ENCODE results near the gene NOP14.

The NOP14 gene

GRCh38 chr4:2893772-2894171, 69.4 kb downstream of the NOP14 start:
- H3K9ac ChIP-seq (ENCODE audit: low read length), result no peak overlapping the region
- H3K4me2 ChIP-seq (ENCODE audit: low read length), result no peak overlapping the region
- peaks cover 6% of the 10 kb centered on the region for H3K79me1 ChIP-seq (ENCODE audit: low read length)
- H4K5ac ChIP-seq (ENCODE audit: low read length), result no peak overlapping the region
- no peak overlapping the region for H2BK15ac ChIP-seq (replicated peaks; ENCODE audit: low read depth)
- no CpG with 5 or more reads among the region's 5 CpGs for WGBS (ENCODE audit: extremely low coverage, insufficient coverage, low lambda C conversion rate)
- no peak overlapping the region for H3K18ac ChIP-seq (ENCODE audit: low read length)
- peaks cover 4% of the 10 kb centered on the region for H3K79me2 ChIP-seq (ENCODE audit: control insufficient read depth, insufficient read depth, low read length)
- no peak overlapping the region for H3K27ac ChIP-seq (ENCODE audit: low read depth, low read length)
- no peak overlapping the region for H3K56ac ChIP-seq (ENCODE audit: low read length)
- no peak overlapping the region for H3K23ac ChIP-seq (ENCODE audit: low read length)
- no peak for DNase-seq
- H2BK5ac ChIP-seq (ENCODE audit: low read length), result no peak overlapping the region
- H3K27me3 ChIP-seq (ENCODE audit: insufficient read depth, low read length, poor library complexity), result no peaks in the 10 kb centered on the region
- no peak overlapping the region for H2AK5ac ChIP-seq (ENCODE audit: low read length)
- H4K8ac ChIP-seq (ENCODE audit: low read depth, low read length), result no peak overlapping the region
- peaks cover 12% of the 10 kb centered on the region for H3K36me3 ChIP-seq (ENCODE audit: control insufficient read depth, insufficient read depth, low read length)
- H3K4me3 ChIP-seq (ENCODE audit: low read length), result no peak overlapping the region
- H2BK120ac ChIP-seq (ENCODE audit: low read depth, low read length), result no peak overlapping the region
- H3K4ac ChIP-seq (ENCODE audit: low read depth, low read length), result no peak overlapping the region
- H3K4me1 ChIP-seq (ENCODE audit: control insufficient read depth, low read depth, low read length), result no peaks in the 10 kb centered on the region

DNA sequence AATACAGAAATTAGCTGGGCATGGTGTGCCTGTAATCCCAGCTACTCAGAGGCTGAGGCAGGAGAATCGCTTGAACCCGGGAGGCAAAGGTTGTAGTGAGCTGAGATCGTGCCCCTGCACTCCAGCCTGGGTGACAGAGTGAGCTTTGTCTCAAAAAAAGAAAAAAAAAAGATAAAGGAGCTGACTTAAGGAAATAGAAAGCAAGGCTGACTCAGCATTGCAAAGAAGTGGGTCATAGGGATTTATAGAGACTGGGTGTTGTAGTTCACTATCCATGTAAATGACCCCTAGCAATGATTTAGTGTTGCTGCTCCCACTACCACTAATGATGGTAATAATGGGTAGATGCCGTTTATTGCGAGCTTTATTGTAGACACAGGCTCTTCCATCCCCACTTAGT, 71.9 kb downstream of the NOP14 start:
- Histone ChIP-seq H3K79me2 (ENCODE audit: control insufficient read depth, insufficient read depth, low read length) (peaks cover 4% of the 10 kb centered on the region), H2BK15ac (replicated peaks; ENCODE audit: low read depth) (no peak overlapping the region), H4K8ac (ENCODE audit: low read depth, low read length) (no peak overlapping the region), H3K4me3 (ENCODE audit: low read length) (no peak overlapping the region), H3K23ac (ENCODE audit: low read length) (no peak overlapping the region), H3K36me3 (ENCODE audit: control insufficient read depth, insufficient read depth, low read length) (peaks cover 6% of the 10 kb centered on the region), H3K27me3 (ENCODE audit: insufficient read depth, low read length, poor library complexity) (no peaks in the 10 kb centered on the region), H4K5ac (ENCODE audit: low read length) (no peak overlapping the region), H3K4me1 (ENCODE audit: control insufficient read depth, low read depth, low read length) (no peaks in the 10 kb centered on the region), H3K56ac (ENCODE audit: low read length) (no peak overlapping the region), H3K79me1 (ENCODE audit: low read length) (peaks cover 10% of the 10 kb centered on the region), H2BK5ac (ENCODE audit: low read length) (no peak overlapping the region), H3K9ac (ENCODE audit: low read length) (no peak overlapping the region), H3K4ac (ENCODE audit: low read depth, low read length) (no peak overlapping the region), H3K4me2 (ENCODE audit: low read length) (no peak overlapping the region), H3K27ac (ENCODE audit: low read depth, low read length) (no peak overlapping the region), H3K18ac (ENCODE audit: low read length) (no peak overlapping the region), H2BK120ac (ENCODE audit: low read depth, low read length) (no peak overlapping the region), H2AK5ac (ENCODE audit: low read length) (no peak overlapping the region)
- no peak for DNase-seq
- no CpG with 5 or more reads among the region's 5 CpGs for WGBS (ENCODE audit: extremely low coverage, insufficient coverage, low lambda C conversion rate)

DNA sequence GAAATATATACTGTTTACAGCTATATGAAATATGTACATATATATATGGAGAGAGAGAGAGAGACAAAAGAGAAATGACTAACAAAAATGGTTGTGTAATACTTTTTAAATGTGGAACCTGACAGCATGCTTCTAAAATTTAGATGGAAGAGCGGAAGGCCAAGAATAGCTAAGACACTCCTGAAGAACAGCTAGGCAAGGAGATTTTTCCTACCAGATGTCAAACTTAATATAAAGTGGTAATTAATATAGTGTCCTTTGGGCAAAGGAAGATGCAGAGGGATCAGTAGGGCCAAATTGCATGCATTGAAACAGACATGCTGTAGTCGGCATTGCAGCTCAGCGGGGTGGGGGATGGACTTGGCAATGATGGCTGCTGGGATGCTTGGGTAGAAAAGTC, 74.3 kb downstream of the NOP14 start:
- Histone ChIP-seq H2AK5ac (ENCODE audit: low read length) (no peak overlapping the region), H2BK15ac (replicated peaks; ENCODE audit: low read depth) (no peak overlapping the region), H2BK5ac (ENCODE audit: low read length) (no peak overlapping the region), H3K4me3 (ENCODE audit: low read length) (no peak overlapping the region), H3K23ac (ENCODE audit: low read length) (no peak overlapping the region), H2BK120ac (ENCODE audit: low read depth, low read length) (no peak overlapping the region), H3K4me1 (ENCODE audit: control insufficient read depth, low read depth, low read length) (no peaks in the 10 kb centered on the region), H3K79me1 (ENCODE audit: low read length) (peaks cover 13% of the 10 kb centered on the region), H3K4ac (ENCODE audit: low read depth, low read length) (no peak overlapping the region), H3K27me3 (ENCODE audit: insufficient read depth, low read length, poor library complexity) (no peaks in the 10 kb centered on the region), H3K56ac (ENCODE audit: low read length) (no peak overlapping the region), H4K5ac (ENCODE audit: low read length) (no peak overlapping the region), H3K79me2 (ENCODE audit: control insufficient read depth, insufficient read depth, low read length) (peaks cover 4% of the 10 kb centered on the region), H3K36me3 (ENCODE audit: control insufficient read depth, insufficient read depth, low read length) (peaks cover 8% of the 10 kb centered on the region), H4K8ac (ENCODE audit: low read depth, low read length) (no peak overlapping the region), H3K27ac (ENCODE audit: low read depth, low read length) (no peak overlapping the region), H3K18ac (ENCODE audit: low read length) (no peak overlapping the region), H3K9ac (ENCODE audit: low read length) (no peak overlapping the region), H3K4me2 (ENCODE audit: low read length) (no peak overlapping the region)
- WGBS (ENCODE audit: extremely low coverage, insufficient coverage, low lambda C conversion rate), result no CpG with 5 or more reads among the region's 3 CpGs
- no peak for DNase-seq
